M059J (cell line): Measurements from ENCODE around the gene HOXA4. TPM values are rescaled to one million over a fixed set of nuclear protein-coding genes. Genes with fewer than 3 reads are reported as not detected.

ENCODE experiments used
- DNase-seq: peaks from one replicate; pipeline ENCODE4 v3.0.0-alpha.2; 2012; ENCODE audit warnings: low read depth
- total RNA-seq: library from RNA; depleted of rRNA; stranded (reverse); fragments of >200 nt; shearing (Covaris generic); gene quantifications from 2 replicates; pipeline ENCODE4 v1.2.3, GENCODE V29; 2014

HOXA4 gene
- total RNA-seq, 1 experiment from 2014 or later: 5.8 TPM

DNA sequence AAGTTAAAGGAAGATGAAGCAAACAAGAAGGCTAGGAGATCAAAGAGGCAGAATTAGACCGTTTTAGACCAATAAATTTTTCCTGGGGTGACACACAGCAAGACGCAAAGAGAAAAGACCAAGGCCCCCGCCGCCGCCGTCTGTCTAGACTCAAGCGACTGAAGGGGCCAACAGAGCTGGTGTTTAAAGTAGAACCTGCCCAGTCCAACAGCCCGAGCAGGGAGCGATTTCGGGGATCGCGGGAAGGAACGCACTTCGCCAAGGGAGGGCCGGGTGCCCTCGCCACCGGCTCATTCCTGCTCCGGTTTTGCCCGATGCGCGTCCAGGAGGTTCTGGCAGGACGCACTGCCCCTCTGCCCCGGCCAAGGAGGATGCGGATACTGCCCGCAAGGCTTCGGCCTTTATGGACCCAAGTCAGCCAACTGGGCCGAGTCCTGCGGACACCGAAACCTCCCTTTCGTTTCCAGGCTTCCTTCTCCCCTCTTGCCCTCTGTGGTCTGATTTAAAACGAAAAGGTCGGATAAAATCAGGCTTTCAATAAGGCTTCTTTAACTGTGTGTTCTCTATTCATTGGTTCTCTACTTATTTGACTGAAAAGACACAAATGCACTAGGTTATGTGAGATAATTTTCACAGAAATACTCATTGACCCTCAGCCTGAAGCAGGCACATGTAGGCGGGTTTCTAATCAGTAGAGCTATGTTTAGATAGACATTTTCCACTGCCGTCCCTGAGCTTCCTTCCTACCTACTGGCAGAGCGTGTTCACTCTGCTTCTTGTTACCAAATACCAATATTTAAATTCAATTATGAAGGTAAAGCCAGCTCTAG, 28.1 kb upstream of the HOXA4 start:
- DNase-seq: no peak

DNA sequence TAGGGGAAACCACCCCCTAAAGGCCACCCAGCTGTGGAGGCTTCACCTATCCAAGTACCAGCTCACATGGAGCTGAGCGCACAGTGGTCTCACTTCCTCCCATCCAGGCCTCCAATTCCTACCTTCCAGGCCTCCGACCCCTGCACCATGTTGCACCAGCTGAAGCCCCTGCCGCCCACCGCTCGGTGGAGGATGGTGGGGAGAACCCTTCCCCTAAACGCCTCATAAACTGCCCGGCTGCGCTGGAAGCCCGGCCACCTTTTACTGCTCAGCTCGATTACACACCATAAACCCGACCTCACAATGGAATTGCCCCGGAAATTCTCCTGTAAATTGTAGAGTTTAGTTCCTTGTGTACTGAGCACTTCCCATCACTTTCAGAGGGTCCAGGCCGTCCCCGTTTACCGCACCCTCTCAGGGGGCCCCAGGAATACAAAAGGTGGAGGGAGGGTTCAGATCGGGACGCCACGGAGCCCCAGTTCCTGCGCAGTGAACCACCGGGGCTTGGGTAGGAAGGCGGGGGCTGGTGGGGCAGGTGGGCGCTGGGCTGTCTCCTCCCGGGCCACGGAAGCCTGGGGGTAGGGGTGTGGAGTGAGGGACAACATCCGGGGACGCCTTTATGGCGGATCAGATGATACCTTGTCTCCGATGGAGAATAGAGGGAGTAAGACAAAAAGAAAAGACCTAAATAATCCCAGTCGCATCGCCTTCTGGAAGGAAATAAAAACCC, 27.3 kb upstream of the HOXA4 start:
- no peak for DNase-seq

- no peak for DNase-seq
Observed at GRCh38 chr7:27156916-27157701, 26.6 kb upstream of the HOXA4 start.

DNA sequence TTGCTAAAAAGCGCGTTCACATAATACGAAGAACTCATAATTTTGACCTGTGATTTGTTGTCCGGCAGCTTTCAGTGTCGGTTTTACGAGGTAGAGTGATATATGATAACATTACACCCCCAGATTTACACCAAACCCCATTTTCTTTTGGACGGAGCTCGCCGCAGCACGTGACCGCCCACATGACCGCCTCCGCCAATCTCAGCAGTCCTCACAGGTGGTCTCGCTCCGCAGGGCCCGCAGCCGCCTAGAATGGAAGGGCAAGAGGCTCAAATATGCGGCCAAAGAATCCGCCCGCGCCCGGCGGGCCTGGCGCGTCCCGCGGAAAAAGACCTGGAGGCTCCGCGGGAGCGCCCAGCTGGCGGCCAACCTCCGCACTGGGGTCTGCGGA, 25.9 kb upstream of the HOXA4 start, which contains the start of gene HOXA7:
Gene HOXA7 (minus strand): TSS at position 168 of the 391 bp plus-strand sequence. CDS start 130 bp downstream, at position 38.
- peak; percentile 71 for DNase-seq

GRCh38 chr7:27155816-27156507, 25.4 kb upstream of the HOXA4 start:
- DNase-seq: peak; percentile 55

DNA sequence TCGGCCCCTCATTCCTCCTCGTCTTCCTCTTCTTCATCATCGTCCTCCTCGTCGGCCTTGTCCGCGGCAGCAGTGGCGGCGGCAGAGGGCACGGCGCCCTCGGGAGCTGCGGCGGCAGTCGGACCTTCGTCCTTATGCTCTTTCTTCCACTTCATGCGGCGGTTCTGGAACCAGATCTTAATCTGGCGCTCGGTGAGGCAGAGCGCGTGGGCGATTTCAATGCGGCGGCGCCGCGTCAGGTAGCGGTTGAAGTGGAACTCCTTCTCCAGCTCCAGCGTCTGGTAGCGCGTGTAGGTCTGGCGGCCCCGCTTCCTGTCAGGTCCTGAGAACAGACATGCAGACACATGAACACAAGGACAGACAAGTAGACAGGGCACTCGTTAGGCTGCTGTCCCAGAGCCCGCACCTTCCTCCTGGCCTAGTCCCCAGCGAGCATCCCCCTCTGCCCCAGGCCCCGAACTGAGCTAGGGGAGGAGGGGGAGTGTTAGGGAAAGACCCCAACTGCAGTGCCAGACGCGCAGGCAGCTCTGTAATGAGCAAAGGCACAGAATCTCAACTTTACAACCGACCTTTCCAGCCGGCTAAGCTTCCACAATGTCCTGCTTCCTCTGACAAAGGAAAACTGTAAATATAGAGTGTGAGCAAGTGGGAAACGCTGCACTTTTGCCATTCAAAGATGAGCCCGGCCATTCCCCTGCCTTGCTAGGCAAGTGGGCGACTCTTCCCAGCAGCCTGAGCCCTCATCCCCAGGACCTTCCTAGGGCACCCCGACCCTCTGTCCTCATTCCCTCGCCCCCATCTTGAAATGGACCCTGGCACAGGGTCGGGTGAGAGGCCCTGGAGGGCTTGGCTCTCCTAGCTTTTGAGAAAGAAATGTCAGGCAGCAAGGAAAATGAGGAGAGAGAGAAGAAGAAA, 24.6 kb upstream of the HOXA4 start:
- DNase-seq: no peak

GRCh38 chr7:27154369-27154768, 23.8 kb upstream of the HOXA4 start:
- DNase-seq: no peak

DNA sequence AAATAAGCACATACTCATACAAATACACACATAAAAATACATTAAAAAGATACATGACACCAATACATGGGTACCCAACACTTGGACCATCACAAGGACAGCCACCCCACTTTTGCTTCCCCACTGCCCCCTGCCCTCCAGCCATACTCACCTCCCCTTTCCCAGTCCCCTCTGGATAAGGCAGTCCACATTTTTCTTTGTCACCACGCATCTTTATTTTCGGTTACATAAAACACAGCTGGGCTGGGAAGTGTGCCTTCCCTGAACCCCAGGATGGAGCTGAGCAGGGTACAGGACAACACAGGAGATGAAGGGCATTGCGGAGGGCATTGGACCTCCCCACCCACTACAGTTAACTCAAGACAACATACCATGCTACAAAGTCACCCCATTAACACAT, 23.0 kb upstream of the HOXA4 start:
- DNase-seq: no peak

GRCh38 chr7:27152816-27153442, 22.4 kb upstream of the HOXA4 start:
- DNase-seq: no peak

- DNase-seq: peak; percentile 69
Observed at GRCh38 chr7:27151931-27152815, 21.6 kb upstream of the HOXA4 start, which contains the start of gene HOXA3. Gene HOXA3, minus strand, starts transcription at chr7:27152583. Its CDS starts 41,943 bp downstream, at chr7:27110640.

GRCh38 chr7:27151341-27151930, 20.9 kb upstream of the HOXA4 start:
- DNase-seq: peak; percentile 18

GRCh38 chr7:27150568-27151340, 20.2 kb upstream of the HOXA4 start:
- peak; percentile 78 for DNase-seq

- peak; percentile 45 for DNase-seq
Observed at GRCh38 chr7:27149842-27150567, 19.4 kb upstream of the HOXA4 start.

DNA sequence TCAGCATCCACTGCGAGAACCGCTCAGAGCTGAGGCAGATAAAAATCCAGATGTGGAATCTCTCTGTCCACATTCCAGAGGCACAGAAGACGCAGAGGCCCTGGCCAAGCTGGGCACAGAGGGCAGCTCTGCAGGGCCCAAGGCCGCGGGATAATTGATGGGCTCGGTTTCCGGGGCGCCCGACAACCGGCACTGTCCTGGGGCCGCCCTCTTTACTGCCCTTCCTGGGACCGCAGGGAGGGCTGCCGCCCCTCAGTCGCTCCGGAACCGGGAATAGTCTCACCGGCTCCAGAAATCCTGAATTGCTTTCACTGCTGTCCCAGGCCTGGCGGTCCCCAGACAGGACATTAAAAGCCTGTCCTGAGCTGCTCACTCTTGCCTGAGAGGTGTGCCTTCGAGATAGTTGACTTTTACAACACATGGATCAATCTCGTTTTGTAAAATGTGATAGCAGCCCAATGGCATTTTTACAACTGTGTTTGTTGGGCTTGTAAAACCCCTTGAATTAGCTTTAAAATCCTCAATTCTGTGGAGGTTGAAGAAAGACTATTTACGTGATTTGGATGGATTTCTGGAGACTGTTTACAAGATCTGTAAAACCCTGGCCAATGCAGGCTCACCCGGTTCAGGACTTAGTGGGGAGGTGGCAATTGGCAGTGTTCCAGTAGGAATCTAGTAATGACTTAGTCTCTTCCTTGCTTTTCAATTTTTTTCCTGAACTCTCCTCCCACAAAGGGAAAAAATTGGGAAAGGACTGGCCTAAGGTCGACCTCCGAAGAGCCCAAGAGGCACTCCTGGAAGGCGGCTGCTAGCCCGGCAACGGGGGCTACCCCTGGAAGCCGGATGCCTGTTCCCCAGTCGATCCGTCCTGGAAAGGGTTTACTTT, 18.4 kb upstream of the HOXA4 start:
- DNase-seq: peak; percentile 72

DNA sequence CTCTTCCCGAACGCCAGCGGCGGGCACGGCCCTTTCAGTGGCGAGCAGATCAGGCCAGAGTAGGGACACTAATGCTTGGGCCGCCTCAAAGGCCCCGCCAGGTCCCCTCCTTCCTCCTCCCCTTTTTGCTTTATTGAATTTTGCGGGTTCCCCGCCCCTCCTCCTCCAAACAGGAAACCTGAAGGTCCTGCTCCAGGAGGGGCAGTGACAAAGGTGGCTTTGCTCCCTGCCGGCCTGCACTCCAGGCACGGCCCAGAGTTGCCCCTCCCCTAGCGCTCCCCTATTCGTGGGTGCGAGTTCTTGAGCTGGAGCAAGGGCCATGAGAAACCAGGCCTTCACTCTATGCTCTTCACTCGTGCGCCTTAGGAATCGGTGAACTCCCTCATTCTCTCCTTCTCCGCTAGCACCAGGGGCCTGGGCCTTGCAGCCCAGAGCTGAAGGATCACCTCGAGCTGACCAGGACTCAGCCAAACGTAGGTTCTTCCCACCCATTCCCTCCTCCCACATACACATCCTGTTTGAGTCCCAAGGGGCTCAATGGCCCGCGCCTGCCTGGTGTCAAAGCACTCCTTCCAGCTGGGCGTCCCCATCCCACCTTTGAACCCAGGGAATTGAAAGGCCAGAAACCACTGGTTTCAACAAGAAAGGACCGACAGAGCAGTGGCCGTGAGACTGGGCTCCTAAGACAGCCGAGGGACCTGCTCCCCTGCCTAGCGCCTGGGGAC, 17.6 kb upstream of the HOXA4 start:
- peak; percentile 55 for DNase-seq
